Stimulated activated CD4-positive, alpha-beta T cell treated with anti-CD3 and anti-CD28 coated beads, TNF-alpha, amount 100 ng/mL, for 1 hour (primary cell): ENCODE results near the gene SGTA.

ENCODE experiments used
- DNase-seq, 3 donors: peaks; one replicate each; pipeline ENCODE4 v3.0.0-alpha.2; 2020; ENCODE audit warnings: low read depth in 3 of 3, low spot score in 1 of 3

Gene SGTA

GRCh38 chr19:2810141-2811091 is 27.3 kb upstream of the SGTA start:
- DNase-seq = no peak

DNA sequence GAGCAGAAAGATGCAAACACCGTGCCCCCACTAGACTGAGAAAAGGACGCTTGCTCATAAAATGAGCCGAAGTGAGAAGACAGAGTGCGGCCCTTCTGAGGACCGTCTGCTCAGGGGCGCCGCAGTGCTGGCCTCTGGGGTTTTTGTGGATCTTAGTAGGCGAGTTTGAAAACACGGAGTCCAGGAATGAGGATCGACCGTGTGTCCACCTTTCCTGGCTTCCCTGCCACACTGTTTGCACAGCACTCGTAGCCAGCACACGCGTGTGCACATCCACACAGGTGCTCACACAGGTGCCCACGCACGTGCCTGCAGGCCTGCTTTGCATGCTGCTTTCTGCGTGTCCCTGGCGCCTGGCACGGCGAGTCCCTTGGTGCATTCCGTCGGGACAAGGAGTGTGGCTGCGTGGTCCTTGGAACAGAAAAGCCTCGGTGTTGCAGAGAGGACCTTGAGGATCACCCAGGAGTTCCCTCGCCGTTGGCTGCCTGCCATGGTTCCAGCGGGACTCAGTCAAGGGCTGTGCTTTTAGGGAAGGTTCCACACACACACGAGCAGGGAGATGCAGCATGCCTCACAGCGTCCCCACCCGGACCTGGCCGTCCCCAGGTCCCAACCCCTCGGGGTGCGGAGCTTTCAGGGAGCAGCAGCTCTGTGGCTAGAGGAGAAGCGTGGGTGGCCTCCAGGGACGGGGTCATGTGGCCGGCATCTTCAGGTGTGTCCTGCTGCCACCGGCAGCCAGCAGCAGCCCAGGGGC is 26.5 kb upstream of the SGTA start:
- no peak for DNase-seq

GRCh38 chr19:2808129-2808941 is 25.3 kb upstream of the SGTA start:
- DNase-seq = no peak

- no peak for DNase-seq
Observed at GRCh38 chr19:2807379-2808128, 24.5 kb upstream of the SGTA start.

GRCh38 chr19:2806736-2807378 is 23.8 kb upstream of the SGTA start:
- DNase-seq = no peak

GRCh38 chr19:2805991-2806649 is 23.0 kb upstream of the SGTA start:
- DNase-seq = no peak

DNA sequence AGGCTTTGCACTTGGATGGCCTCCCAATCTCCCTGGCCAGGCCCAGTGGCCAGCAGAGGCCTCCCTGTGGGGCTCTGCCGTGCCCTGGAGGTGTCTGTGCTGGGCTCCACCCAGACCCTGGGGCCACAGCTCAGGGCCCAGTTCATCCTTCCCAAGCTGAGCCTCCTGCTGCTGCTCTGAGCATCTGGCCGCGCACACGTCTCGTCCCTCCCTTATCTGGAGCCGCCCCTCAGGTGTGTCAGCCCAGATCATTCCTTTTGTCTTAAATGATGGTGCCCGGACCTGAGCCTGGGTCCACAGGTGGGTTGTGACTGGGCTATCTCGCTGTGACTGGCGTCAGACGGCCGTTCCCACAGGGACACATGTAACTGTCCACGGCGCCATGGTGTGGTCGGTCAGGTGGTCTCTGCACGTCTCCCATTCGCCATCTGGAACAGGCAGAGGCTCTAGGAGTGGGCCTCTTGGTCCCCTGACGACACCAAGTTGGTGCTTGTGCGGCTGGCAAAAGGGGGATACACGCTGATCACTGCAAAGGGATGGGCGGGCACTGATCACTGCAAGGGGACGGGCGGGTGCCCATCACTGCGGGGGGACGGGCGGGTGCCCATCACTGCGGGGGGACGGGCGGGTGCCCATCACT is 22.3 kb upstream of the SGTA start:
- DNase-seq = no peak

- DNase-seq = no peak
Observed at GRCh38 chr19:2804156-2805004, 21.3 kb upstream of the SGTA start.

DNA sequence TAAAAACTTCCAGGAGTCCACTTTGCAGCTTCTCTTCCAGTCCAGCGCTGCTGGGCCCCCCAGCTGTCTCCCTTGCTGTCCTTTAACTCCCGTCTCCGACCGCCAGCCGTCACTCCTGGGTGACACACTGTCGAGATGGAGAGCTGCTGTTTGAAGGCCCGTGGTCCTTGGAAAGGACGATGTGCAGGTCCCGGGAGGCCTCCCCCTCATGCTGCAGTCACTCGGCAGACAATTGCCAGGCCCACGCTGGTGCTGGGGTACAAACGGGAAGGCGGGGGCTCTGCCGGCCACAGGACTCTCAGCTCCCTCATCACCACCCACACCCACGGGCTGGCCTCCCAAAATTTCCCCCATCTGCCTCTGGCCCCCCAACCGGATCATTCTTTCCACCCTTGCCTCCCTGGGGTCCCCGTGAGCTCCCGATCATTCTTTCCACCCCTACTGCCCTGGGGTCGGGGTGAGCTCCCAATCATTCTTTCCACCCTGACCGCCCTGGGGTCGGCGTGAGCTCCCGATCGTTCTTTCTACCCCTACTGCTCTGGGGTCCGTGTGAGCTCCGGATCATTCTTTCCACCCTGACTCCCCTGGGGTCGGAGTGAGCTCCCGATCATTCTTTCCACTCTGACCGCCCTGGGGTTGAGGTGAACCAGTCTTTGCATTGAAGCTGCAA is 20.5 kb upstream of the SGTA start:
- no peak for DNase-seq

GRCh38 chr19:2802826-2803225 is 19.8 kb upstream of the SGTA start:
- no peak for DNase-seq

DNA sequence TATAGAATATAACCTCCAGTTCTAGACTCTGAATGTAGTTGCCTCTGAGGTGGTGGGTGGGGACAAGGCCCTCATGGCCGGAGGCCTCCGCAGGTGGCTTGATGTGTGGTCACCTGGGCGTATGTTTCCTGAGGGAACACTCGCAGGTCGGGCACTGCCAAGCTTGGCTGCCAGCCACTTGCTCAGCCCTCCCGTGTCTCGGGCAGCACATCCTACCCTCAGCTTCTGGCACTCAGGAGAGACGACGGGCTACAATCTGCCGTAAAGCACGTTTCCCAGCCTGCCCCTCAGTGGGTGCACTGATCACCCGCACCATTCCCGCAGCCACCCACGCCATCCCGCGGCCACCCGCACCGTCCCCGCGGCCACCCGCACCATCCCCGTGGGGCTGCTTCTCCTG is 17.4 kb upstream of the SGTA start:
- no peak for DNase-seq

DNA sequence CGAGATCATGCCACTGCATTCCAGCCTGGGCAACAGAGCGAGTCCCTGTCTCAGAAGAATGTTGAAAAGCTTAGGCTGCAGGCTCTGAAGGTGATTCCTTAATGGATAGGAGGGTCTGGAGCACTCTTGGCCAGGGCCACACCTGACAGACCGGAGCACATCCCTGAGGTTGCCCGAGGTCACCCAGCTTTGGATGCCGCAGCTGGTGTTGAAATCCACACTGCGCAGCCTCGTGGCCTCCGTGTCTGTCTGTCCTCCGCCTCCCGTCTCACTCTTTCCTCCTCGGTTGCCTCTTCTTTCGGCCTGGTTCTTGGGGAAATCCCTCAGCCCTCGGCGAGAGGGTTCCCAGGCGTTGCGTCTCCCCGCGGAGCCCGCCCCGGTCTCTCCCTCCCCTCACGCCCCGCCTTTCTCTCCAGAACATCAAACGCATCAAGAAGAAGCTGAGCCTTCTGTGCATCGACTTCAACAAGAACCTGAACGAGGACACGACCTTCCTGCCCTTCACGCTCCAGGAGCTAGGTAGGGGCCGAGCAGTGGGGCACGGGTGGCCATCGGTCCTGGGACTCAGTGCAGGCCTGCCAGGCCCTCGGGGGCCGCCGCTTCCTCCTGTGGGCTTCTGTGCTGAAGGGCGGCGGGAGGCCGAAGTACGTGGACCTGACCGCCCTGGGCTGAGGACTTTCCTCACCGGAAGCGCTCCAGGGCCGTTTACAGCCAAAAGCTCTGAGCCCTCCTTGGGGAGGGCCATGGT is 16.4 kb upstream of the SGTA start:
- DNase-seq = no peak

GRCh38 chr19:2798733-2799132 is 15.7 kb upstream of the SGTA start:
- no peak for DNase-seq

DNA sequence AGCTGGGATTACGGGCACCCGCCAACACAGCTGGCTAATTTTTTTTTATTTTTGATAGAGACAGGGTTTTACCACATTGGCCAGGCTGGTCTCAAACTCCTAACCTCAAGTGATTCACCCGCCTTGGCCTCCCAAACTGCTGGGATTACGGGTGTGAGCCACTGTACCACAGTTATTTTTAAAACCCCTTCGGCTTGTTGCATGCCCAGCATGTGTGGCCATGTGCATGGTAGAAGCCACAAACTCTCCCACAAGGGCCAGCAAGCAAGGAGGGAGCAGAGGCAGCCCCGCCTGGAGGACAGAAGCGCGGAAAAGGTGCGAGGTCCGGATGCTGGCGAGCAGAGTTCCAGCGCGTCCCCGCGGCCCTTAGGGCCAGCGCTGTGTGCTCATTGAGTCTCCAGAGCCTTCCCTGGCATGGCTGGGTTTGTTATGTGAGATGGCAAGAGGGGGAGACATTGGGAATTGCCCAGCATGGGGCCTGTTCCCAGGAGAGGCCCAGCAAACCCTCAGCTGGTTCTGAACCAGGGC is 15.1 kb upstream of the SGTA start:
- no peak for DNase-seq

GRCh38 chr19:2797280-2797679 is 14.2 kb upstream of the SGTA start:
- no peak for DNase-seq

DNA sequence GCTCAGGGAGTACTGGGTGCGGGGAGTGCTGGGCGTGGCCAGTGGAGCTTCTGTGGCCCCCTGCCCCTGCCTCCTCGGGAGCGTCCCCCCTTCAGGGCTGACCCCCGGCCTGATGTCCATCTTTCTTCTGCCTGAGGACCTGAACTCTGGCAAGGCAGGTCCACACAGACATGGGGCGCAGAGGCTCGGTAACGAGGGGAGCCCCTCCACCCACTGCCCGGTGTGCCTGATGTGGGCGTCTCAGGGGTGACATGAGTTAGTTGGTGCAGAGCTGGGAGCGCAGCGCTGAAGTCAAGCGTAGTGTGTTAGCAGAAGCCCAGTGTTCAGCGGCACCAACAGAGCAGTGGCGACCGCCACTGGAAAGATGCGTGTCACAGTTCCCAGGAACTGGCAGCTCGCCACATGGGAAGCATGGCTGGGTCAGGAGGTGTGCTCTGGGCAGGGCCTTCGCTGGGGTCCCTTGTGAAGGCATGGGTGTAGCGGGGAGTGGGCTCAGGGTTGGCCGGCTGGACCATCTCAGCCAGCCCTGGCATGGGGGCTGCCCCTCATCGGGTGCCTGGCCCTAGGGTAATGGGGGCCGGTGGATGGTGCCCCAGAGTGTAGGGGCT is 13.7 kb upstream of the SGTA start:
- no peak for DNase-seq
